Stimulated activated CD8-positive, alpha-beta memory T cell treated with anti-CD3 and anti-CD28 coated beads, Interleukin-2, amount 100 ng/mL, for 48 hours (primary cell): ENCODE data around the gene SP1.

Experiments used
- DNase-seq, 2 donors: peaks; one replicate each; pipeline ENCODE4 v3.0.0-alpha.2; 2020; ENCODE audit warnings: low read depth in 2 of 2

SP1 gene

DNA sequence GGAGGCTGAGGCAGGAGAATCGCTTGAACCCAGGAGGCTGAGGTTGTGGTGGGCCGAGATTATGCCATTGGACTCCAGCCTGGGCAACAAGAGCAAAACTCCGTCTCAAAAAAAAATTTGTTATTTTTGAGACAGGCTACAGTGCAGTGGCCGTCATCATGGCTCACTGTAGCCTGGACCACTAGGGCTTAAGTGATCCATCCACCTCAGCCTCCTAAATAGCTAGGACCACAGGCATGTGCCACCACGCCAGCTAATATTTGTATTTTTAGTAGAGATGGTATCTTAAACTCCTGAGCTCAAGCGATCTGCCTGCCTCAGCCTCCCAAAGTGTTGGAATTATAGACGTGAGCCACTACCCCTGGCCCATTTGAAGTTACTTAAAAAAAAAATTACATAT is 71.0 kb downstream of the SP1 start:
- no peak for DNase-seq

DNA sequence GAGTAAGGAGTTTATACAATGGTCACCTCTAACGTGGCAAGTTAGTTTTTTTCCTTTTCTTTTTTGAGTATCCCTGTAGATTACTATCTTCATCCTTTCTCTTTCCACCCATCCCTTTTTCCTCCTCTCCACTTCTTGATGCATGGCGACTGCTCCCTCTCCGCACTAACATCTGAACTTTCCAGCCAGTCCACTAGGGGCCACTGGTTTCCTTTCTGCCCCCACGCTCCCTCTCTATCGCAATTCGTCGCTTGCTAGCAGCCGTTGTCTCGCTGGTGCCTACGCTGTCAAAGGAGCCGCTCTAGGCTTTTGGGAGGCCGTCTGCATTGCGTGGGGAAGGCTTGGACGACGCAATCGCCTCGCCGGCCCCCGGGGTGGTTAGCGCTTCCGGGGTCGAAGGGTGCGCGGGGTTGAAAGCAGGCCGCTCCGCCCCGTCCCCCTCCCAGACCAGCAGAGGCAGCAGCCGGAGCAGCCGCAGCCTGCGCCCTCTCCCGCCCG is 71.7 kb downstream of the SP1 start, which contains the start of gene PCBP2:
Gene PCBP2 (plus strand): TSS at position 442 of the 498 bp plus-strand sequence. CDS start 2,699 bp downstream, outside the sequence.
- peak; percentile 94 to 95 for DNase-seq

DNA sequence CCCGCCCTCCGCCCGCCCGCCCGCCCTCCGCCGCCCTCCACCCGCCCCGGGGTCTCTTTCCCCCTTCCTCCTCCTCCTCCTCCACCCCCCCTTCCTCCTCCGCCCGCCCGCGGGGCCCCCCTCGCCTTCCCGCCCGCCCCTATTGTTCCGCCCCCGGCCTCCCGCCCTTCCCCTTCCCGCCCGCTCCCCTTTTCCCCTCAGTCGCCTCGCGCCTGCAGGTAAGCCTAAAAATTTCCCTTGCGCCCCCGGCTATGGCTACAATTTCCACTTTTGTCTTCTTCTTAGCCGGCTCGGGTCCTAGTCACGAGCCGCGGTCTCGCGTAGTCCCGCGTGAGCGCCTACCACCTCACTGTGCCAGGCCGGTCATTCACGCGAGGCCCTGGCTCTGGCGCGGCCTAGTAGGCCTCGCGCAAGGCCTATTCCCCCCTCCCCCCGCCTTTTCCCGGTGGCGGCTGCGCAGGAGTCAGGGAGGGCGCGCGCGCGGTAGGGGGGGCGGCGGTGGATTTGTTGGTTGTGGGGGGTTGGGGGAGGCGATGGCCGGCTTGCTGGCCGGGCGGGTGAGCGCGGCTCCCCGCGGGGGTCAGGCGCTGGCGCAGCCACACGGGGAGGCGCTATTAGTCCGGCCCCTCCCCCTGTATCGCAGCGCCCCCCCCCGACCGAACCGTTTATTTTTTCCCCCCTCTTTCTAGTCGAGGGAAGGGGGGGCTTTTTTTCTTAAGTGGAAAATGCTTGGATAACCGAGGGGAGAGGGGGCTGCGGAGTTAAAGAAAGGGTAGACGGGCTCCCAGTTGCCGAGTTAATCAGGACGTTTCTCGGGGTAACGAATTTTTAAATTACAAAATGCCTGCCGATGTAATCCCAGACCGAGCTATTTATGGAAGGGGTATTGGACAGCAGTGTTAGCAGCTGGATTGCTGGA is 72.4 kb downstream of the SP1 start:
- peak; percentile 49 to 51 for DNase-seq

DNA sequence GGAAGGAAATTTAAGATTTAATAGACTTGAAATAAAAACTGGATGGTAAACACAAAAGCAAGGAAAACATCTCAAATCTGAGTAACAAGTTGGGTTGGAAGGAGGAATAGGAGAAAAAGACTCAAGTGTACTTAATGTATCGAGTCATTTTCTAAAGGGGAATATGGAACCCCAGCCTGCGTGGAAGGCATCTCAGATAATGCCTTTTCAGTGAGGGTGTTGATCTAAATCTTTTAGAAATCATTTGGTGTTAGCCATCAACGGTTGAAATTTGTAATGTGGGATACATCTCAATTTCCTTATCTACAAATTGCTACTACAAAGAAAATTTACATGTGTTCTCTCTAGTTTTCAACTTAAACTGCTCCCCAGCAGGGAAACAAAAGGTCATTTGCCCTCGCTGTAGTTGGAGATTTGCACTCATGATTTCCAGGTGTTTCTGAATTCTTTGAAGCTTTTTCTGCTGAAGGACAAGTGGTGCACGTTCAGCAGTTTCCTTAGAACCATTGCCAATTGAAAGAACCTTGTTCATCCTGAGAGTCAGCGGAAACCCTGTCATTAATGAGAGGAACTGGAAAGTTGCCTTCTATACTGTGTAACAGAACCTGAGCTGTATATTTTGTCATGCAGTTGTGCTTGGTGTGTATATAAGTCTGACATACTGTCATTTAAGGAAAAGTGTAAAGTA is 74.1 kb downstream of the SP1 start:
- no peak for DNase-seq

DNA sequence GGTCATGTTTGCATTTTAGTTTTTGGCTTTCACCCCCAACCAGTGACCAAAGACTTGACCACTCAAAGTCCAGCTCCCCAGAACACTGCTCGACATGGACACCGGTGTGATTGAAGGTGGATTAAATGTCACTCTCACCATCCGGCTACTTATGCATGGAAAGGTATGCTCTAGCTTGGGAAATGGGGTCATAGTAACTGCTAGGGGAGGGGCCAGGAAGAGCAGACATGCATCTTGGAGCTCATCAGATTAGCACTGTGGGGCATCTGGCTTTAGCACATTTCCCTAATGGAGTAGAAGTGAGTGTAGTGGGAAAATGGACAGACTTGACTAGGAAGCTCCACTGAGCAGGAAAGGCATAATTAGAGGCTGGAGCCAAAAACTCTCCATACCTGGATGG is 74.7 kb downstream of the SP1 start:
- no peak for DNase-seq

DNA sequence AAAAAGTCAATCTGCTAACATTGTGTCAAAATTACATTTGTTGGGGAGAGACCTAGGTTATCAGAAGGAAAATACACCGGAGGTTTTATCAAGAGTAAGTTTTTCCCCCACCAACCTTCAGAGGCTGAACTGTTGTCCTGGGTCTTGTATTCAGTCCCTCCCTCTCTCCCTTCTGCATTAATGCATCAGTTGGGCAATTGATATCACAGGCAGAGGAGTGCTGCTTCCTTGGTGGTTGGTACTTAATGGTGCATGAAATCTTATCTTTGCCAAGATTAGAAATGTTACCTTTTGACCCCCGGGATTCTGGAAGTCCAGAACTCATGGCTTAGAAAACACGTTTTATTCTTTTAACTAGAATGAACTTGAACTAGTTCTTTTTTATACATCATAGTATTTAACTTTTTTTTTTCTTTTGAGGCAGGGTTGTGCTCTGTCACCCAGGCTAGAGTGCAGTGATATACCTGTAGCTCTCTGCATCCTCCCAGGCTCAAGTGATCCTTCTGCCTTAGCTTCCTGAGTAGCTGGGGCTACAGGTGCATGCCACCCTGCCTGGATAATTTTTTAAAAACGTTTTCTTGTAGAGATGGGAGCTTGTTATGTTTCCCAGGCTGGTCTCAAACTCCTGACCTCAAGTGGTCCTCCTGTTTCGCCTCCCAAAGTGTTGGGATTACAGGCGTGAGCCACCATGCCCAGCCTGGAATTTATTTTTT is 76.8 kb downstream of the SP1 start:
- DNase-seq: no peak

DNA sequence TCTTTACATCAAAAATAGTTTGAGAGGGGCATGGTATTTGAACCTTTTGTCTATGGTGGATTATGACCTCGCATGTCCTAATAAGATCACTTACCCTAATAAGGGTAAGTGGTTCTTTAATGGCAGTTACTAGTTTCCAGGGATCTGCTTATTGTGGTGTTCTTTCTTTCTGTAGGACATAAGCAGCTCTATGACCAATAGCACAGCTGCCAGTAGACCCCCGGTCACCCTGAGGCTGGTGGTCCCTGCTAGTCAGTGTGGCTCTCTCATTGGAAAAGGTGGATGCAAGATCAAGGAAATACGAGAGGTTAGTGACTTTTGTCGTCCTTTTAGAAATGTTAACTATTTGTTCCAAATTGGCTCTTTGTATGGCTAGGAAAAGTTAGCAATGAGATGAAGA is 79.1 kb downstream of the SP1 start:
- no peak for DNase-seq

DNA sequence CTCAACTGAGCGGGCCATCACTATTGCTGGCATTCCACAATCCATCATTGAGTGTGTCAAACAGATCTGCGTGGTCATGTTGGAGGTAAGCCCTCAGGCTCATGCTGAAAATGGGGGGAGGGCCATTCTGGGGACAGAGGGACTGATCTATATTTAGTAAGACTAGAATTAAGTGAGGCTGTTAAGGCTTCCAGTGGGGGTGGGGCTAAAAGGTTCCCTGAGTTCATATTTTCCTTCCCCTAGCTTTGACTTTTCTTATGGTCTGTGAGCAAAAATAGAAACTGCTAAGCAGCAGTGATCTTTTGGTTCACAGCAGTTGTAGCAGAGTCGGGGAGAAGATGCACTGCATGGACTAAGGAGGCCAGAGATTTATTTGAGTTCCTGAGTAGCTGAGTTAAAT is 81.1 kb downstream of the SP1 start:
- DNase-seq: no peak

DNA sequence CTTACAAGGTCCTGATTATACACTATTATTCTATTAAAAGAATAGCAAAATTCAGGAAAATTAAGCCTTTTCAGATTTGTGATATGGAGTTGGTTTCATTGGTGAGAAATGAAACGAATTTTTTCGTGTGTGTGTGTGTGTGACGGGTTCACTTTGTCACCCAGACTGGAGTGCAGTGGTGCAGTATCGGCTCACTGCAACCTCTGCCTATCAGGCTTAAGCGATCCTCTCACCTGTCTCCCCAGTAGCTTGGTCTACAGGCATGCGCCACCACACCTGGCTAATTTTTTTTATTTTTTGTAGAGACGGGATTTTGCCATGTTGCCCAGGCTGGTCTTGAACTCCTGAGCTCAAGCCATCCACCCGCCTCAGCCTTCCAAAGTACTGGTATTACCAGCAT is 81.6 kb downstream of the SP1 start:
- no peak for DNase-seq

DNA sequence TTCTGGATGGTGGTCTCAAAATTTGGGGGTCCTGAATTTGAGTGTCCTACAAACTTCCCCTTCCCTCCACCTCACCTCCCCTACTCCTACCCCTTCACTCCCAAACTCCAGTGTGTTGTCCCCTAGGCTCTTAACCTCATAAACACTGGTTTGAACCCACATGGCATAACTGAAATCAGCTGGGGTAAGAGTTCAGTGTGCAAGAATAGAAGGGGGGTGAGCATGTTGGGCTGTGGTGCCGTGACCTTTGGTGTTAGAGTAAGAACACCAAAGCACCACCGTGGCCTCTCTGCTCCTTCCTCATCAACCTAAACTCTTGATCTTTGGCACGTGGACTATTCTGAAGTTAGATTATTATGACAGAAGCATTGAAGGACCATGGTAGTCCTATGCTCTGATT is 83.0 kb downstream of the SP1 start:
- DNase-seq: no peak

DNA sequence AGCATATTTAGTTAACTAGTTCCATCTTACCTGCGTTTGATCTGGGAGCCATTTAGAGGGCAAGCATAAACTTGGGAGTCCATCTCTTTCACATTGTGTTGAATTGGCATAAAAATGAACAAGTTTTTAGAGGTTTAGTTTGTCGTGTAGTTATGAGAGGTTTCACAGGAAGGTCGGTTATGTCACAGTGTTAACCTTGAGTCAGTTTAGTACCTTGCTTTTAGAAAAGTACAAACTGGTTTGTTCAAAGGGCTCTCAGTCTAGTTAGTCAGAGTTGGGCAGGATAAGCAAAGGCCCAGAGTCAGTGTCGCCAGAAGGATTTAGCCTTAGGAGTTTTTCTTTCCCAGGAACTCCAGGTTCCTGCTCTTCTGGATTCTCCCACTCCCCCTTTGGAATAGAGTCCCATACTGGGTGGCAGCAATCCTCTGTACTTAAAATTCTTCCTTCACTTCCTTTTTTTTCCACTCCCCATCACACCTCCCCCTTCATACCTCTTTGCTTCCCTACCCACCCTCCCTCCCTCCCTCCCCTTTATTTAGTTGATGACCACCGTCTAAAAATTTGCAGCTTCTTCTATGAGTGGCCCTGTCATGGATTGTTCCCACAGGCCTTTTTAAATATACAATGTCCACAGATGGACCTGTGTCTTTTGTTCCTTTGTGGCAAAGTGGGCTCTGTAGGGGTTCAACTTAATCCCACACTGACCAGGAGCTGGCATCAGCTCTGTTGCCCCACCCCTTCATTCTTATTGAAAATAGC is 84.0 kb downstream of the SP1 start:
- DNase-seq: no peak

DNA sequence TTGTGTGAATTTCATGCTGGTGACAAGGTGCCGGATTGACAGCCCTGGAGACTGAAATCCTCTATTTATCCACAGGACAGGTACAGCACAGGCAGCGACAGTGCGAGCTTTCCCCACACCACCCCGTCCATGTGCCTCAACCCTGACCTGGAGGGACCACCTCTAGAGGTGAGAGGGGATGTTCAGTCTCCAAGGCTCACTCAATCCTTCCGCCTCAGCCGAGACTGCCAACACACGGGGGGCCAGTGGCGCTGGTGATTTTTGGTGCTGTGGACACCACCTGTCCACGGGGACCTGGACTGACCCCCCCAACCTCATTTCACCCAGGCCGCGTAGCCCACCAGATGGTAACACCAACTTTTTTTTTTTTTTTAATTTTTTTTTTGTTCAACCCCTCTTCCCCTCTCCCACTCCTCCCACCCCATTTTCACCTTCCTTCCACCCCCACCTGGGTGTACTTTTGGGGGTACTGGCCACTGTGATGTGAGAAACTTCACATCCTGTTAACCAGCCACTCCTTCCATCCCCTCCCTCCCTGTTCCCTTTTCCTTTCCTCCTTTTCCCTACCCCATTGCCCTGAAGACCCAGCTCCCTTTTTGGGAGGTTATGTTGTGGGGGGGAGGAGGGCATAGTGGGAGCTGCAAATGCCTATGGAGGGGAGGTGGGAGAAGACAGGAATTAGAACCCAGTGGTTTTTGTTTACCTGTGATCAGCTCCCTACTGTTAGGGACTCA is 84.9 kb downstream of the SP1 start:
- no peak for DNase-seq

DNA sequence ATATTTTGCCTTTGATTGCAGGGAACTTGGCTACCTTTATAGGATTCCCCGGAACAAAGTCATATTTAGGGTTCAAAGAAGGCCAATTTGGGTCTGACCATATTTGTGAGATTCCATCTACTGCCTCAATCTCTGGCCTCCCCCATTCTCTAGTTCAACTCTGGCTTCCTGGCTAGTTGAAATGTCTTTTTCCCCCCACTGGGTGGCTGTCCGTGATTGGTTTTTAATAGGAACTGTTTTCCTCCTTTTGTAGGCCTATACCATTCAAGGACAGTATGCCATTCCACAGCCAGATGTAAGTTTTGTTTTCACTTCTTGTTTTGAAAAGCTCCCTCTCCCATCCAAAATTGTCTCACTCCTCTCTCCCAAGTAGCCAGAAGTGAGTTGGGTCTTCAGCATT is 85.7 kb downstream of the SP1 start:
- DNase-seq: no peak
